ENCODE results near the gene PRR32. TPM values are rescaled to one million over a fixed set of nuclear protein-coding genes. Genes with fewer than 3 reads are reported as not detected.

PRR32 gene, protein sequence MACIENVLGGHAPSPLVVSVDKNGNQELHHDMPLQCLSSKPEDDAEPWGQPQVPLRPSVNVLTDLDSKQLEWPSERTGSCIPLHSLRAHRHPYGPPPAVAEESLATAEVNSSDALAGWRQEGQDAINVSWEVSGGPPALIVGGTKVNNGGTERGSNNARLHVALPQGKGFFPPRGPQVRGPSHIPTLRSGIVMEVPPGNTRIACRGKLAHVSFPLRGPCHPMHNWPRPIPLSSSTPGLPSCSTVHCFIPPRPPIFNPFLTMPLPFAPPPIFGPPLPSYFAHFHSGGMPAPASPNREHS
- total RNA-seq (not detected), polyA plus RNA-seq (under 1 TPM in 1 of 2 donors, not detected in 1; 0.02 TPM)
- long read RNA-seq, donor 1, result 0 reads
- long read RNA-seq, donor 2, result 0 reads
- long read RNA-seq, donor 3, result 0 reads
- long read RNA-seq, donor 4, result 0 reads
- long read RNA-seq, donor 5, result 0 reads

DNA sequence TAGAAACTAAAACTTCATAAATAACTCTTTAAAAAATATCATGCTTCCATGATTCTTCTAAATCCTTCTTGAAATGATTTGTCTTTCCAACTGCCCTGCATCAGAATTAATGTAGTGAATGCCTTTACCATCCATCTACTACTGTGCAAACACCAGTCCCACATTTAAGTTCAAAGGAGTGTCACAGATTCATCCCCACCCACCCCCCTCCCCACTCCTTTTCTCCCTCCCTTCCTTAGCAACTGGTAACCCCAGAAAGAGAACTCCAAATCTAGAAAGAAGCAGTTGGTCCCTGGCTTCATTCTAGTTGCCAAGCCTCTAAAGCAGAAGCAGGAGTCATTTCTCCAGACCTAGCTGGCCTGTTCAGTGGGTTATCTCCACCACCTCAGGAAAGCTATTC, at the start of gene PRR32:
TSS of gene PRR32 (plus strand) at position 301 of the 400 bp plus-strand sequence. CDS start 115 bp downstream, outside the sequence.
- TF ChIP-seq, protein P1, sequence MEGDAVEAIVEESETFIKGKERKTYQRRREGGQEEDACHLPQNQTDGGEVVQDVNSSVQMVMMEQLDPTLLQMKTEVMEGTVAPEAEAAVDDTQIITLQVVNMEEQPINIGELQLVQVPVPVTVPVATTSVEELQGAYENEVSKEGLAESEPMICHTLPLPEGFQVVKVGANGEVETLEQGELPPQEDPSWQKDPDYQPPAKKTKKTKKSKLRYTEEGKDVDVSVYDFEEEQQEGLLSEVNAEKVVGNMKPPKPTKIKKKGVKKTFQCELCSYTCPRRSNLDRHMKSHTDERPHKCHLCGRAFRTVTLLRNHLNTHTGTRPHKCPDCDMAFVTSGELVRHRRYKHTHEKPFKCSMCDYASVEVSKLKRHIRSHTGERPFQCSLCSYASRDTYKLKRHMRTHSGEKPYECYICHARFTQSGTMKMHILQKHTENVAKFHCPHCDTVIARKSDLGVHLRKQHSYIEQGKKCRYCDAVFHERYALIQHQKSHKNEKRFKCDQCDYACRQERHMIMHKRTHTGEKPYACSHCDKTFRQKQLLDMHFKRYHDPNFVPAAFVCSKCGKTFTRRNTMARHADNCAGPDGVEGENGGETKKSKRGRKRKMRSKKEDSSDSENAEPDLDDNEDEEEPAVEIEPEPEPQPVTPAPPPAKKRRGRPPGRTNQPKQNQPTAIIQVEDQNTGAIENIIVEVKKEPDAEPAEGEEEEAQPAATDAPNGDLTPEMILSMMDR (IDR thresholded peaks at IDR 0.05; ENCODE audit: control extremely low read depth, extremely low read depth), result no peak
- no peaks in the 10 kb centered on the region for H3K9me3 ChIP-seq (ENCODE audit: control insufficient read depth in 4 of 4, insufficient read depth in 3 of 4, low read length in 3 of 4)
- no peak within 1 kb of the TSS for H3K9ac ChIP-seq (ENCODE audit: insufficient read depth in 1 of 2, low read length in 2 of 2)
- DNase-seq (no peak), ATAC-seq (ENCODE audit: insufficient read depth, low FRiP score) (no peak)
- no peak within 1 kb of the TSS for H3K4me3 ChIP-seq
- H3K27me3 ChIP-seq (ENCODE audit: control insufficient read depth in 3 of 3, insufficient read depth in 3 of 3, low read length in 2 of 3), result no peaks in the 10 kb centered on the region
- H3K4me1 ChIP-seq (ENCODE audit: control insufficient read depth in 5 of 5, insufficient read depth in 5 of 5, low read length in 5 of 5), result no peaks in the 10 kb centered on the region
- H3K36me3 ChIP-seq (ENCODE audit: control insufficient read depth in 4 of 4, insufficient read depth in 4 of 4, low read length in 4 of 4), result no peaks in the 10 kb centered on the region
- H3K27ac ChIP-seq (ENCODE audit: low read depth in 1 of 2, low read length in 1 of 2), result no peak within 1 kb of the TSS

DNA sequence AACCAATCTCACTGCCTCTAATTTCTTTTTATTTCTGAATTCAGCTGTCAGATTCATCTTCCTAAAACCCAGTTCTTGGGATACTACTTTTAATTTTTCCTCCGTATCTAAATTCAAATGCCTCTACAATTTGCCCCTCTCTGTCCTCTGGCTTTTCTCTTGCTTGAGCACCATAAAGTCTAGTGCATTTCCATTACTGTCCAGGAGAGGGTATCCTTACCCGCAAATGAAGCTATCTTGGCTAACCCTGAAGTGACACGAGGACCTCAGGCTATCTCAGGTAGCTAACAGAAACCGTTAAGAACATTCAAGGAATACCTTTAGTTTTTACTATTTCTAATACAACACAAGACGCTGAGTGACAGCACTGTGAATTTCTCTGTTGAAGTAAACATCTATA, 49.4 kb upstream of the PRR32 start:
- no peak overlapping the region for H3K9ac ChIP-seq (ENCODE audit: insufficient read depth in 1 of 2, low read length in 2 of 2)
- TF ChIP-seq, protein P1 (IDR thresholded peaks at IDR 0.05; ENCODE audit: control extremely low read depth, extremely low read depth), result no peak
- no peak overlapping the region for H3K4me3 ChIP-seq
- H3K36me3 ChIP-seq (ENCODE audit: control insufficient read depth in 4 of 4, insufficient read depth in 4 of 4, low read length in 4 of 4), result no peaks in the 10 kb centered on the region
- no peaks in the 10 kb centered on the region for H3K4me1 ChIP-seq (ENCODE audit: control insufficient read depth in 5 of 5, insufficient read depth in 5 of 5, low read length in 5 of 5)
- DNase-seq, result peak in 2 of 3 donors; percentile 4 to 20
- peaks cover 0 to 3% (median 0%) of the 10 kb centered on the region in 4 donors for H3K9me3 ChIP-seq (ENCODE audit: control insufficient read depth in 4 of 4, insufficient read depth in 3 of 4, low read length in 3 of 4)
- ATAC-seq (ENCODE audit: insufficient read depth, low FRiP score), result no peak
- H3K27ac ChIP-seq (ENCODE audit: low read depth in 1 of 2, low read length in 1 of 2), result no peak overlapping the region
- WGBS, 2 donors, result 9 to 16% methylated on average over 5 of the region's 5 CpGs
- no peaks in the 10 kb centered on the region for H3K27me3 ChIP-seq (ENCODE audit: control insufficient read depth in 3 of 3, insufficient read depth in 3 of 3, low read length in 2 of 3)

DNA sequence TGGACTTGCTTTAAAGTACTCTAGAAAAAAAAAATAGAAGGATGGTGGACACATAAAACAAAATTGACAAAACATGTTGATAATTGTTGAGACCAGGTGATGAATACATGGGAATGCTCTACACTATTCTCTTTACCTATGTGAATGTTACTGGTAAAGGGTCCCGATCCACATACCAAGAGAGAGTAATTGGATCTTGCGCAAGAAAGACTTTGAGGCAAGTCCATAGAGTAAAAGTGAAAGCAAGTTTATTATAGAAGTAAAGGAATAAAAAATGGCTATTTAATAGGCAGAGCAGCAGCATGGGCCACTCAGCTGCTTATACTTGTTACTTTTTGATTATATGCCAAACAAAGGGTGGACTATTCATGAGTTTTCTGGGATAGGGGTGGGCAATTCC, 34.0 kb upstream of the PRR32 start:
- no peak overlapping the region for H3K9ac ChIP-seq (ENCODE audit: insufficient read depth in 1 of 2, low read length in 2 of 2)
- no peaks in the 10 kb centered on the region for H3K36me3 ChIP-seq (ENCODE audit: control insufficient read depth in 4 of 4, insufficient read depth in 4 of 4, low read length in 4 of 4)
- H3K27me3 ChIP-seq (ENCODE audit: control insufficient read depth in 3 of 3, insufficient read depth in 3 of 3, low read length in 2 of 3), result no peaks in the 10 kb centered on the region
- TF ChIP-seq, protein P1 (IDR thresholded peaks at IDR 0.05; ENCODE audit: control extremely low read depth, extremely low read depth), result no peak
- no peak for DNase-seq
- H3K27ac ChIP-seq (ENCODE audit: low read depth in 1 of 2, low read length in 1 of 2), result no peak overlapping the region
- ATAC-seq (ENCODE audit: insufficient read depth, low FRiP score), result no peak
- no peak overlapping the region for H3K4me3 ChIP-seq
- no peaks in the 10 kb centered on the region for H3K9me3 ChIP-seq (ENCODE audit: control insufficient read depth in 4 of 4, insufficient read depth in 3 of 4, low read length in 3 of 4)
- H3K4me1 ChIP-seq (ENCODE audit: control insufficient read depth in 5 of 5, insufficient read depth in 5 of 5, low read length in 5 of 5), result no peaks in the 10 kb centered on the region
- WGBS, 2 donors, result 92 to 97% methylated on average over 2 of the region's 2 CpGs
